Mesenchymal stem cell (in vitro differentiated cells and primary cell): ENCODE data around the gene SCYL2.

Experiments
- DNase-seq: peaks from one replicate; pipeline ENCODE4 v3.0.0-alpha.2; 2013
- H2AFZ ChIP-seq: one replicate; pipeline ENCODE4 v1.6.1; 2013; ENCODE audit warnings: low read depth, mild to moderate bottlenecking, control low read depth, inconsistent platforms, low read length, moderate library complexity
- H2AK5ac ChIP-seq: 2 replicates; pipeline ENCODE4 v1.6.1; 2013; ENCODE audit warnings: low read length, moderate library complexity, mild to moderate bottlenecking, inconsistent platforms; ENCODE audit not compliant: severe bottlenecking
- H2BK120ac ChIP-seq: one replicate; pipeline ENCODE4 v1.6.1; 2013; ENCODE audit warnings: low read depth, mild to moderate bottlenecking, inconsistent platforms, low read length, moderate library complexity
- H2BK12ac ChIP-seq, 2 experiments: one replicate each; pipeline ENCODE4 v1.6.1; 2013; ENCODE audit warnings: inconsistent platforms in 2 of 2, low read length in 2 of 2, mild to moderate bottlenecking in 2 of 2, moderate library complexity in 2 of 2, control low read depth in 1 of 2
- H2BK15ac ChIP-seq: one replicate; pipeline ENCODE4 v1.6.1; 2013; ENCODE audit warnings: mild to moderate bottlenecking, low read depth, inconsistent platforms; ENCODE audit not compliant: poor library complexity, severe bottlenecking
- H2BK5ac ChIP-seq: 2 replicates; pipeline ENCODE4 v1.6.1; 2013; ENCODE audit warnings: low read depth, mild to moderate bottlenecking, low read length, control low read depth, inconsistent platforms; ENCODE audit not compliant: poor library complexity, severe bottlenecking
- H3K14ac ChIP-seq, 2 experiments: one replicate each; pipeline ENCODE4 v1.6.1; 2013; ENCODE audit warnings: inconsistent platforms in 2 of 2, low read length in 2 of 2, control low read depth in 1 of 2, mild to moderate bottlenecking in 1 of 2, moderate library complexity in 1 of 2
- H3K18ac ChIP-seq, 2 experiments: one replicate each; pipeline ENCODE4 v1.6.1; 2013; ENCODE audit warnings: inconsistent platforms in 2 of 2, low read length in 2 of 2, control low read depth in 1 of 2, low read depth in 1 of 2, mild to moderate bottlenecking in 1 of 2
- H3K23ac ChIP-seq, 2 experiments: one replicate each; pipeline ENCODE4 v1.6.1; 2013; ENCODE audit warnings: inconsistent platforms in 2 of 2, low read length in 2 of 2, mild to moderate bottlenecking in 2 of 2, moderate library complexity in 2 of 2, control low read depth in 1 of 2
- H3K27ac ChIP-seq: 2 replicates; pipeline ENCODE4 v1.5.1; 2013; ENCODE audit warnings: mild to moderate bottlenecking, moderate library complexity, low read length, control low read depth, inconsistent platforms; ENCODE audit not compliant: poor library complexity, severe bottlenecking
- H3K27me3 ChIP-seq, 2 experiments: 2 replicates each; pipeline versions ENCODE4 v1.6.1 to v1.7.0; 2013; ENCODE audit warnings: low read length in 2 of 2, mild to moderate bottlenecking in 2 of 2, moderate library complexity in 2 of 2, control low read depth in 1 of 2, inconsistent platforms in 1 of 2; ENCODE audit not compliant: control insufficient read depth in 1 of 2, insufficient read depth in 1 of 2
- H3K36me3 ChIP-seq, 2 experiments: 2 replicates each; pipeline versions ENCODE4 v1.6.1 to v1.7.0; 2013; ENCODE audit warnings: low read length in 2 of 2, control low read depth in 1 of 2, inconsistent platforms in 1 of 2, low read depth in 1 of 2, mild to moderate bottlenecking in 1 of 2; ENCODE audit not compliant: insufficient read depth in 2 of 2, control insufficient read depth in 1 of 2
- H3K4ac ChIP-seq, 2 experiments: one replicate each; pipeline ENCODE4 v1.6.1; 2013; ENCODE audit warnings: inconsistent platforms in 2 of 2, low read length in 2 of 2, mild to moderate bottlenecking in 2 of 2, moderate library complexity in 2 of 2, control low read depth in 1 of 2, low read depth in 1 of 2
- H3K4me1 ChIP-seq: 2 replicates; pipeline ENCODE4 v1.6.1; 2013; ENCODE audit warnings: low read depth, low read length, control low read depth; ENCODE audit not compliant: control insufficient read depth, insufficient read depth
- H3K4me2 ChIP-seq: 2 replicates; pipeline ENCODE4 v1.6.1; 2013; ENCODE audit warnings: low read length, mild to moderate bottlenecking, inconsistent platforms; ENCODE audit not compliant: poor library complexity, severe bottlenecking
- H3K4me3 ChIP-seq, 2 experiments: 2 replicates each; pipeline versions ENCODE4 v1.5.1 to v1.7.0; 2013; ENCODE audit warnings: low read length in 2 of 2, mild to moderate bottlenecking in 2 of 2, control low read depth in 1 of 2, low read depth in 1 of 2; ENCODE audit not compliant: insufficient read depth in 1 of 2
- H3K79me1 ChIP-seq: replicated peaks from 2 replicates; pipeline ENCODE4 v1.6.1; 2013; ENCODE audit warnings: mild to moderate bottlenecking, control low read depth, low read length, inconsistent platforms; ENCODE audit not compliant: poor library complexity, severe bottlenecking
- H3K9ac ChIP-seq: 2 replicates; pipeline ENCODE4 v1.7.0; 2013; ENCODE audit warnings: mild to moderate bottlenecking, low read length, moderate library complexity
- H3K9me3 ChIP-seq: 2 replicates; pipeline ENCODE4 v1.7.0; 2013; ENCODE audit warnings: mild to moderate bottlenecking, low read length; ENCODE audit not compliant: control insufficient read depth
- H4K8ac ChIP-seq: one replicate; pipeline ENCODE4 v1.6.1; 2013; ENCODE audit warnings: inconsistent platforms, mild to moderate bottlenecking, low read length, moderate library complexity
- H4K91ac ChIP-seq: one replicate; pipeline ENCODE4 v1.6.1; 2013; ENCODE audit warnings: mild to moderate bottlenecking, low read length, inconsistent platforms
- WGBS: methylation state at CpG from one replicate; pipeline ENCODE4 v1.1.7; 2013; ENCODE audit warnings: mixed read lengths; 5-methylcytosine and 5-hydroxymethylcytosine counted together

The SCYL2 gene

GRCh38 chr12:100372853-100373640, 106.1 kb downstream of the SCYL2 start:
- H3K14ac ChIP-seq, result no peak overlapping the region
- WGBS, result 51% methylated on average over 6 of the region's 11 CpGs
- no peak overlapping the region for H4K91ac ChIP-seq
- H3K9ac ChIP-seq, result no peak overlapping the region
- H3K4me2 ChIP-seq, result no peak overlapping the region
- H2BK12ac ChIP-seq, result no peak overlapping the region
- H3K27ac ChIP-seq, result no peak overlapping the region
- peaks cover 2% of the 10 kb centered on the region for H3K9me3 ChIP-seq
- no peak overlapping the region for H3K23ac ChIP-seq
- DNase-seq, result no peak
- H2AK5ac ChIP-seq, result no peak overlapping the region
- H3K4me1 ChIP-seq, result no peaks in the 10 kb centered on the region
- no peak overlapping the region for H2BK120ac ChIP-seq
- H3K4me3 ChIP-seq, result no peak overlapping the region
- H2BK15ac ChIP-seq, result no peak overlapping the region
- H2AFZ ChIP-seq, result no peak overlapping the region
- peaks cover 6 to 10% of the 10 kb centered on the region in 2 experiments for H3K27me3 ChIP-seq
- H3K18ac ChIP-seq, result no peak overlapping the region
- no peak overlapping the region for H2BK5ac ChIP-seq
- no peaks in the 10 kb centered on the region for H3K36me3 ChIP-seq
- no peak overlapping the region for H4K8ac ChIP-seq
- H3K79me1 ChIP-seq, result no peaks in the 10 kb centered on the region
- no peak overlapping the region for H3K4ac ChIP-seq

GRCh38 chr12:100375038-100375735, 108.2 kb downstream of the SCYL2 start:
- H3K27me3 ChIP-seq, result peaks cover 6 to 10% of the 10 kb centered on the region in 2 experiments
- H3K9ac ChIP-seq, result no peak overlapping the region
- H4K91ac ChIP-seq, result no peak overlapping the region
- H3K4me2 ChIP-seq, result no peak overlapping the region
- H3K4me1 ChIP-seq, result no peaks in the 10 kb centered on the region
- H2BK5ac ChIP-seq, result no peak overlapping the region
- no peak for DNase-seq
- H3K9me3 ChIP-seq, result no peaks in the 10 kb centered on the region
- H3K36me3 ChIP-seq, result no peaks in the 10 kb centered on the region
- H2BK12ac ChIP-seq, result no peak overlapping the region
- H2AFZ ChIP-seq, result no peak overlapping the region
- no peak overlapping the region for H2AK5ac ChIP-seq
- H3K4ac ChIP-seq, result no peak overlapping the region
- H4K8ac ChIP-seq, result no peak overlapping the region
- no peak overlapping the region for H2BK15ac ChIP-seq
- H3K18ac ChIP-seq, result no peak overlapping the region
- 72% methylated on average over 10 of the region's 12 CpGs for WGBS
- no peaks in the 10 kb centered on the region for H3K79me1 ChIP-seq
- no peak overlapping the region for H3K23ac ChIP-seq
- peak overlapping the region in 1 of 2 experiments; percentile 46 for H3K4me3 ChIP-seq
- H2BK120ac ChIP-seq, result no peak overlapping the region
- no peak overlapping the region for H3K27ac ChIP-seq
- no peak overlapping the region for H3K14ac ChIP-seq

GRCh38 chr12:100376161-100376560, 109.2 kb downstream of the SCYL2 start:
- H3K79me1 ChIP-seq, result no peaks in the 10 kb centered on the region
- H2BK120ac ChIP-seq, result no peak overlapping the region
- no peak overlapping the region for H3K9ac ChIP-seq
- H3K4me1 ChIP-seq, result no peaks in the 10 kb centered on the region
- no peak overlapping the region for H3K4me3 ChIP-seq
- no peak overlapping the region for H3K27ac ChIP-seq
- H2AFZ ChIP-seq, result no peak overlapping the region
- H2BK12ac ChIP-seq, result no peak overlapping the region
- H3K9me3 ChIP-seq, result no peaks in the 10 kb centered on the region
- H3K14ac ChIP-seq, result no peak overlapping the region
- 100% methylated on average over 1 of the region's 1 CpG for WGBS
- no peak overlapping the region for H3K18ac ChIP-seq
- no peak overlapping the region for H2BK15ac ChIP-seq
- no peak overlapping the region for H2AK5ac ChIP-seq
- no peak overlapping the region for H3K4ac ChIP-seq
- H3K4me2 ChIP-seq, result no peak overlapping the region
- no peak overlapping the region for H4K91ac ChIP-seq
- no peak overlapping the region for H4K8ac ChIP-seq
- H2BK5ac ChIP-seq, result no peak overlapping the region
- H3K23ac ChIP-seq, result no peak overlapping the region
- DNase-seq, result no peak
- H3K27me3 ChIP-seq, result peaks cover 6 to 10% of the 10 kb centered on the region in 2 experiments
- no peaks in the 10 kb centered on the region for H3K36me3 ChIP-seq

- Histone ChIP-seq H3K14ac (no peak overlapping the region), H2AK5ac (no peak overlapping the region), H3K9ac (no peak overlapping the region), H3K4me2 (no peak overlapping the region), H3K27ac (no peak overlapping the region), H3K4me3 (no peak overlapping the region), H4K8ac (no peak overlapping the region), H3K4me1 (no peaks in the 10 kb centered on the region), H2BK120ac (no peak overlapping the region), H3K18ac (no peak overlapping the region), H3K23ac (no peak overlapping the region), H3K4ac (no peak overlapping the region), H2BK12ac (no peak overlapping the region), H2BK15ac (no peak overlapping the region), H3K36me3 (no peaks in the 10 kb centered on the region), H2BK5ac (no peak overlapping the region), H4K91ac (no peak overlapping the region), H2AFZ (no peak overlapping the region), H3K9me3 (no peaks in the 10 kb centered on the region), H3K27me3 (no peaks in the 10 kb centered on the region), H3K79me1 (no peaks in the 10 kb centered on the region)
- WGBS, result 71% methylated on average over 1 of the region's 2 CpGs
- DNase-seq, result no peak
Observed at GRCh38 chr12:100381379-100381778, 114.4 kb downstream of the SCYL2 start.
